HG03565 (cell line): ENCODE data around the gene SLAMF6.
"Not testable (repeated sequence)": the region's sequence is repeated elsewhere in the genome, so short reads cannot be mapped to it uniquely, and the experiment has no call there.

Experiments
- ATAC-seq: cut with Tn5 transposase; IDR thresholded peaks from one replicate; pipeline ENCODE4 v1.9.1; 2021; ENCODE audit warnings: mild to moderate bottlenecking, moderate library complexity; ENCODE audit not compliant: unreplicated experiment

SLAMF6 gene

DNA sequence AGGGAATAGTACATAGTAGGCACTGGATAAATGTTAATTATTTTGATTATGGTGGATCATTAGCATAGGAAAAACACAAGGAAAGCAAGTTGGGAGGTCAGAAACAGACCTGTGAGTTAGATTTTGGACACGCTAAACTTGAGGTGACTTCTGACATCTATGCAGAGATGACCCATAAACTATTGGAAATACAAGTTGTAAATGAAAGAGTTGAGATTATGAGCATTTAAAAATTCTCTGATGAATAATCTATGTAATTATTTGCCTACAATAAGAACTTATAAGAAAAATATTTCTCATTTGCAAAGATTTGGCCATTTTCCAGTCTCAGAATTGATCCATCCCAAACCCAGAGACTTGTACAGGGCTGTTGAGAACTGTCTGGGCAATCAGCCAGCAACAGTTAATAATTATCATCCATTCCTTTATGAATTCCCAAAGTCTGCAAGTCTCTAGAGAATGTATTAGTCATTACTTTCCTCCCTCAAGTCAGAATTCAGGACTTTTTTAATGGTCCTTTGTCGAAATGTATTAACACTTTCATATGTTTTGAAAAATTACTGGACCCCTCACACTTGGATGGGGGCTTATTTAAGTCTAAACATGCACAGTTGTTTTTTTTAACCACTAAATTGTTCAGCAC, 19.4 kb upstream of the SLAMF6 start:
- no peak for ATAC-seq

GRCh38 chr1:160541622-160542302, 18.7 kb upstream of the SLAMF6 start:
- ATAC-seq, result no peak

DNA sequence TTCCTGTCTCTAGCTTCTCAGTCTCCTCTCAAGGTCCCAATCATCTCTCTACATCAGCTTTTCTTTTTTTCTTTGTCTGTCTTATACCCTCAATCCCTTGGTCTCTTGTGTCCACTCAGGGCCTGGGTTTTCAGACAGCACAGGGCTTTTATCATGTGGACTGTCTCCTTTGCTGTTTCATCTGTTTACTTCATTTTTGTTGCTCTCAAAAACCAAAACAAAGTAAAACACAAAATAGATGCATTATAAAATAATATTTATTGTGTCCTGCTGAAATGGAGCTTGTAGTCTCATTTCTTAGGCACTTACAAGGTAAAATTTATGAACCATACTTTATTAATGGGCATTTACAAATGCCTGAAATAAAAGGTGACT, 17.8 kb upstream of the SLAMF6 start:
- ATAC-seq, result no peak

DNA sequence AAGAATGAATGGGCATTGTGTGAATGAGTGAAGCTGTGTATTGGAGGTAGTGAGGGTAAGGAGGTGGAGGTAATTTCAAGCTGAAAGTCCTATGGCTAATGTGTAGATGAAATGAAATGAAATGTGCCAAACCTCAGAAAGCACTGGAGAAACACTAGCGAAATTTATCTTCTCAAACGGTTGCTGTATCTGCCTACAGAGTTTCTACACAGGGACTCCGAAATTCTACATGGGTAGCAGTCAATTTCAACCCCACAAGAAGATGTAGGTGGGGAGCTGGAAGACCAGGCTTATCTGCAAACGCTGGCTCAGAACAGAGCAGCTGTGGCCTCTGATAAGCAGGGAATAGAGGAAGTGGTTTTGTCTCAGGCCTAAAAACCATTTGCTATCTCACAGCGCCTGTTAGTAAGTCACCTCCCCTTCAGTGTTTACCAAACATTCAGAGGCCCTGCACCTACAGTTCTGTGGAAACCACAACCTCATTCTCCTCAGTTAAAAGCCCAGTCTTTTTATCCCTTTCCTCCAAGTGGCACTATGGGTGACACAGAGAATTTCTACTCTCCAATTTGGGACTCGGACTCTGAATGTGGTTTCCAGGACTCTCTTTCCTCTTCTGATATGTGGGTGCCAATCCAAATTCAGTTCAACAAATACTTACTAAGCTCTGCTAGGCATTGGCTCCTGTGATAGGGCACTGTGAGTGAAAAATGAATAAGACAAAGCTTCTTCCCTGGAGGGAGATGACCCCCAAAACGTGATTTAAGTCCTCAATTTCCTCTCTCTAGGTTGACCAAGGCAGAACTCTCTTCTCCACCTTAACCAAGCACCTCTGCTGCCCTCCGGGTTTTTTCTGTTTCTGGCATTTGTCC, 17.2 kb upstream of the SLAMF6 start:
- ATAC-seq, result peak; percentile 86

- no peak for ATAC-seq
These were observed 16.6 kb upstream of the SLAMF6 start for GRCh38 chr1:160539684-160539989.

GRCh38 chr1:160538985-160539651, 16.1 kb upstream of the SLAMF6 start:
- no peak for ATAC-seq

DNA sequence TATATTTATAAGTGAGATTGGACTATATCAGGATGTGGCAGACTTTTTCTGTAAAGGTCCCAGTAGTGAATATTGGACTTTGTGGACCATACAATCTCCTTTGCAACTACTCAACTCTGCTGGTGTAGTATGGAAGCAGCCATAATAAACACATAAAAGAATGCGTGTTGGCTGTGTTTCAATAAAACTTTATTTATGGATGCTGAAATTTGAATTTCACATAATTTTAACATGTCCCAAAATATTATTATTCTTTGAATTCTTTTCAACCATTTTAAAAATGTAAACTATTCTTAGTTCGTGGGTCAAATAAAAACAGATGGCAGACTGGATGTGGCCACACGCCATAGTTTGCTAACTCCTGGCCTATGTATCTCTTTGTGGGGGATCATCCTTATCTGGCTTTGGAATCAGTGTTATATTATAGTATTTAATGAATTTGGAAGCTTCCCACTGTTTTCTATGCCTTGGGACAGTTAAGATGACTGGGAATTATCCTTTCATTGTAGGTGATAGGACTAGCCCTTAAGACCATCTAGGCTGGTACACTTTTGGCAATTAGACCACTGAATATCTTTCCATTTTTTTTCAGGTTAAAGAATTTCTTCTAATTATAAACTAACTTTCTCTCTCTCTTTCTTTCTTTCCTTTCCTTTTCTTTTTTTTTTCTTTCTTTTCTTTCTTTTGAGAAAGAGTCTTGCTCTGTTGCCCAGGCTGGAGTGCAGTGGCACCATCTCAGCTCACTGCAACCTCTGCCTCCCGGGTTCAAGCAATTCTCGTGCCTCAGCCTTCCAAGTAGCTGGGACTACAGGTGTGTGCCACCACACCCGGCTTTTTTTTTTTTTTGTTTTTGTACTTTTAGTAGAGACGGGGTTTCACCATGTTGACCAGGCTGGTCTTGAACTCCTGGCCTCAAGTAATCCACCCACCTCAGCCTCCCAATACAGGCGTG, 14.9 kb upstream of the SLAMF6 start:
- no peak for ATAC-seq

GRCh38 chr1:160534823-160535605, 12.0 kb upstream of the SLAMF6 start:
- no peak for ATAC-seq

- ATAC-seq, result not testable (repeated sequence)
These were observed 9.4 kb upstream of the SLAMF6 start for GRCh38 chr1:160532557-160532813.

GRCh38 chr1:160531809-160532556, 8.9 kb upstream of the SLAMF6 start:
- not testable (repeated sequence) for ATAC-seq

DNA sequence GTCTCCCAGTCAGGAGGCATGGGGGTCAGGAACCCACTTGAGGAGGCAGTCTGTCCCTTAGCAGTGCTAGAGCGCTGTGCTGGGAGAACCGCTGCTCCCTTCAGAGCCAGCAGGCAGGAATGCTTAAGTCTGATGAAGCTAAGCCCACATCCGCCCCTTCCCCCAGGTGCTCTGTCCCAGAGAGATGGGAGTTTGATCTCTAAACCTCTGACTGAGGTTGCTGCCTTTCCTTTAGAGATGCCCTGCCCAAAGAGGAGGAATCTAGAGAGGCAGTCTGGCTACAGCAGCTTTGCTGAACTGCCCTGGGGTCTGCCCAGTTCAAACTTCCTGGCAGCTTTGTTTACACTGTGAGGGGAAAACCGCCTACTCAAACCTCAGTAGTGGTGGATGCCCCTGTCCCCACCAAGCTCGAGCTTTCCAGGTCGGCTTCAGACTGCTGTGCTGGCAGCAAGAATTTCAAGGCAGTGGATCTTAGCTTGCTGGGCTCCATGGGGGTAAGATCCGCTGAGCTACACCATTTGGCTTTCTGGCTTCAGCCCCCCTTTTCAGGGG, 6.4 kb upstream of the SLAMF6 start:
- not testable (repeated sequence) for ATAC-seq

DNA sequence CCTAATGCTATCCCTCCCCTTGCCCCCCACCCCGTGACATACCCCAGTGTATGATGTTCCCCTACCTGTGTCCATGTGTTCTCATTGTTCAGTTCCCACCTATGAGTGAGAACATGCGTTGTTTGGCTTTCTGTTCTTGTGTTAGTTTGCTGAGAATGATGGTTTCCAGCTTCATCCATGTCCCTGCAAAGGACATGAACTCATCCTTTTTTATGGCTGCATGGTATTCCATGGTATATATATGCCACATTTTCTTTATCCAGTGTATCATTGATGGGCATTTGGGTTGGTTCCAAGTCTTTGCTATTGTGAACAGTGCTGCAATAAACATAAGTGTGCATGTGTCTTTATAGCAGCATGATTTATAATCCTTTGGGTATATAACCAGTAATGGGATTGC, 734 bp upstream of the SLAMF6 start:
- not testable (repeated sequence) for ATAC-seq

DNA sequence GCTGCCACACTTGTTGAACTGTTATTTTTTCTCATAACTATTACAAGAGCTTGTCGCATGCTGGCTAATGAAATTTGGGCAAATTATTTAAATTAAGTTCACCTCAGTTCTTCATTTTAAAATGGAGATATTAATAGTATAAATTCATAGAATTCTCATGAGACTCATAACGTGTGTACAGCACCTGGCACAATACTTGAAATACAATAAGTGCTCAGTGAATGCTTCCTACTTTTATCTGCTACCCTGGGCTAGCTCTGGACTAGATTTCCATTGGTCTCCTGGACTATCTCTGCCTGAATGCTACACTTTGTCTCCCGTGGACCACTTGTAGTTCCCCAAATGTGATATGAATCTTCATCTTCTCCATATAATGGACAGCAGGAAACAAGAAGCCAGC, 919 bp downstream of the SLAMF6 start:
- no peak for ATAC-seq

- ATAC-seq, result no peak
These were observed 1.5 kb downstream of the SLAMF6 start for GRCh38 chr1:160521554-160521953.

DNA sequence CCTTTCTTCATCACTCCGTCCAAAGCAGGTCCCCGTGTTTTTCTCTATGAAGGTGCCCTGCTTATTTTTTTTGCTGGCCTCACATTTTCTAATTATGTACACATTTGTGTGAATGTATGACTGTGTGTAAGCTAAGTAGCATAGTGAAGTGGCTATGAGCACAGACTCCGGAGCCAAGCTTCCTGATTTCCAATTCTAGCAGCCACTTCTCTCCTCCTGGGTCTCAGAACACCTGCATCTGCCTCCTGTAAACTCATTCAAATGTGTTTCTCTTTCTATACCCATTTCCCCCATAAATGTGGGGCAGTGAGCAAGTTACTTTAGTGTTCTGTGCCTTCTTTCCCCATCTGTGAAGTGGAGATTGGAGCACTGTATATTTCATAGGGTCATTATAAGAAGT, 2.1 kb downstream of the SLAMF6 start:
- ATAC-seq, result no peak

GRCh38 chr1:160520582-160520981, 2.5 kb downstream of the SLAMF6 start:
- ATAC-seq, result no peak

DNA sequence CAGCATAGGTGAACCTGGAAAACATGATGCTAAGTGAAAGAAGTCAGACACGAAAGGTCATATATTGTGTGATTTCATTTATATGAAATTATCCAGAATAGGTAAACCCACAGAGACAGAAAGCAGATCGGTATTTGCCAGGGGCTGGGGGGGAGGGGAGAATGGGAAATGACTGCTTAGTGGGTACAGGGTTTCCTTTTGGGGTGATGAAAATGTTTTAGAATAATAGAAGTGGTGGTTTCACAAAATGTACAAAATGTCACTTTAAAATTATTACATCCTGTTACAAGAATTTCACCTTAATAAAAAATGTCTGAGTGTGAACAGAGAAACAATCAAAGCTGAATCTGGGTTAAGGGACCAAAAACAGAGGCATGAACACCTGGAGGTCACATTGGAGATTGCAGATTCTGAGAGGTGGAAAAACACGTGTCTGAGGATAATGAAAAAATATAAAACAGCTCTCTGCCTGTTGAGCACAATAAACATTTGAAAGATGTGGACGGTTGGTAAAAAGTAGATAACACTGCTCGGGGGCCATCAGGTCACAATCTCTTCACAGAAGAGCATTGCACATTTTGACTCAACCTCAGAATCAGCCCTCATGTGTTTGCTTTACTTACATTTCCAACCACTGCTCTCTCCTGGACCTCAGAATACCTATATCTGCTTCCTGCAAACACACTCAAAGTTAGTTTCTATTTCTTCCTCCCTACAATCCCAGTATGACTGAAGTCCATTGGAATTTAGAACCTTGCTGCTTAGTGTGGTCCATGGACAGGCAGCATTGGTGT, 3.2 kb downstream of the SLAMF6 start:
- no peak for ATAC-seq

DNA sequence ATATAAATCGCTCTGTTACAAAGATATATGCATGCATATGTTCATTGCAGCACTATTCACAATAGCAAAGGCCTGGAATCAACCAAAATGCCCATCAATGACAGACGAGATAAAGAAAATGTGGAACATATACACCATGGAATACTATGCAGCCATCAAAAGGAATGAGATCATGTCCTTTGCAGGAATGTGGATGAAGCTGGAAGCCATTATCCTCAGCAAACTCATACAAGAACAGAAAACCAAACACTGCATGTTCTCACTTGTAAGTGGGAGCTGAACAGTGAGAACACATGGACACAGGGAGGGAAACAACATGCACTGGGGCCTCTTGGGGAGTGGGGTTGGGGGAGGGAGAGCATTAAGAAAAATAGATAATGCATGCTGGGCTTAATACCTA, 5.5 kb downstream of the SLAMF6 start:
- not testable (repeated sequence) for ATAC-seq
